ENCODE measurements around the gene CFAP126.
"Not testable (repeated sequence)": the region's sequence is repeated elsewhere in the genome, so short reads cannot be mapped to it uniquely, and the experiment has no call there.

The CFAP126 gene, protein sequence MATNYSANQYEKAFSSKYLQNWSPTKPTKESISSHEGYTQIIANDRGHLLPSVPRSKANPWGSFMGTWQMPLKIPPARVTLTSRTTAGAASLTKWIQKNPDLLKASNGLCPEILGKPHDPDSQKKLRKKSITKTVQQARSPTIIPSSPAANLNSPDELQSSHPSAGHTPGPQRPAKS

DNA sequence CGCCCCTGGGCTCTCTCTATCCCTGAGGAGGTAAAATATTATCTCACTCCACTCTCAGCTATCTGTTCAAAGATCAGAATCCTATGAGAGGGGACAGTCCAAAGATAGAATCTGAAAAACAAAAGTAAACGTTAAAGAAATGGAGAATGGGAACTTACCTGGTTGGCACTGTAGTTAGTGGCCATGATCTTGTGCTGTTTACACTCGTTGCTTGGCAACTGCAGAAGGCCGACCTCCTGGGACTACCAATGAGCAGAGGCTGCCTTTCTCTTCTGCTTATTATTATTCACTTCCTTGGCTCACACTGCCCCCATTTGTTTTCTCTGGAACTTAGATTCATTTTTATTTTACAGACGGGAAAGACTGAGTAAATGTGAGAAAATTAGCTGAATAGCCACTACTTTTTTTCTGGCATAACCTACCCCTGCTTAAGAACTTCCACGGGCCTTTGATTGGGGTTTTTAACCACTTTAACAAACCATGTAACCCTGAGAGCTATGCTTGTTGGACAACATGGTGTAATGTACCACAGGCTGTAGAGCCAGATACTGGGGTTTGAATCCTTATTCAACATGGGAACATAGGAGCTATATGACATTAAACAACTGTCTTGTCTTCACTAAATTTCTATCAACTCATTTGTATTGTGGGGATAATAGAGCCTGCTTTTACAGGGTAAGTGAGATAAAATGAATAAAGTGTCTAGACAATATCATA, at the start of gene CFAP126:
TSS of gene CFAP126 (minus strand) at position 193 of the 717 bp plus-strand sequence. CDS start at position 185, 8 bp downstream.
- peak; percentile 84 for DNase-seq (ENCODE audit: low read depth)

DNA sequence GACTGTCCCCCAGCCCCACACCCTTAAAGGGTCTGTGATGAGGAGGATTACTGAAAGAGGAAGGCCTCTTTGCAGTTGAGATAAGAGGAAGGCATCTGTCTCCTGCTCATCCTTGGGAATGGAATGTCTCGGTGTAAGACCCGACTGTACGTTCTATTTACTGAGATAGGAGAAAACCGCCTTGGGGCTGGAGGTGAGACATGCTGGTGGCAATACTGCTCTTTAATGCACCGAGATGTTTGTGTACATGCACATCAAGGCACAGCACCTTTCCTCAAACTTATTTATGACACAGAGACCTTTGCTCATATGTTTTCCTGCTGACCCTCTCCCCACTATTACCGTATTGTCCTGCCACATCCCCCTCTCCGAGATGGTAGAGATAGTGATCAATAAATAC, 45.4 kb upstream of the CFAP126 start:
- DNase-seq (ENCODE audit: low read depth) = not testable (repeated sequence)

DNA sequence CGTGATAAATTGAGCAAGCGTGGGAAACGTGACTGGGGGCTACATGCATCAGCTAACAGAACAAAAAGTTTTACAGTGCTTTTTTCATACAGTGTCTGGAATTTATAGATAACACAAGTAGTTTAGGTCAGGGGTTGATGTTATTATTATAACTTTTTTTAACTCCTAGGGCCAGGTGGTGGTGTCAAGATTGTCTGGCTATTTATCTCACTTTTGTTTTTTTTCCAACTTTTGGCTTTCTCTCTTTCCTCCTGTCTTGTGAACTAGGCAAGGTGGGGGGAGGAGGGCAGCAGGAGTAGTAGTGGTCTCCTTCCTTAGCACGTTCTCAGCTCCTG, 42.9 kb upstream of the CFAP126 start:
- not testable (repeated sequence) for DNase-seq (ENCODE audit: low read depth)

DNA sequence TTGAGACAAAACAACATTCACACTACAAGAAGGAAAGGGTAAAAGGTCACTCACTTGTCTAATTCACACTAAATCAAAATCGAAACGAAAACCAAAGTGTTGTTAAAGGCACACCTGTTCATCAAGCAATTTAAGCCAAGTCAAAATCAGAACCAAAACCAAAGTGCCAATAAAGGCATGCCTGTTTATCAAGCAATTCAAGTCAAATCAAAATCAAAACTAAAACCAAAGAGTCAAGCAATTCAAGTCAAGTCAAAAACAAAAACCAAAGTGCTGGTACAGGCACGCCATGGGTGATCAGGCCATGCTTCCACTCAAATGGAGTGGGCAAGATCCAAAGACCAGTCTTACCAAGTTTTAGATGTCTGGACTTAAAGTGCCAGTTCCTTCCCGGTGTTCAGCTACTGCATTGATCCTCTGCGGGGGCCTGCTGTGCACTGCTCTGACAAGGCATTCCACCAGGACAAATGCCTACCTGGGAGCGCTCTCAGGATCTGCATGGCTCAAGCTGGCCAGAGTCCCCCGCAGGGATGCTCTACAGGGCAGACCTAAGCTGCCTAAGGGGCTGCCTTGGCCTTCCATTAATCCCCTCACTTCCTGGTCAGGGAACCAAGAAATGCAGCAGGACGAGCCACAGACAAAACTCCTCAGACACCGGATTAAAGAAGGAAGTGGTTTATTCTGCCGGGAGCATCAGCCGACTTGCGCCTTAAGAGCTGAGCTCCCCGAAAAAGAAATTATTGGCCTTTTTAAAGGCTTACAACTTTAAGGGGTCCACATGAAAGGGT, 42.4 kb upstream of the CFAP126 start:
- not testable (repeated sequence) for DNase-seq (ENCODE audit: low read depth)

DNA sequence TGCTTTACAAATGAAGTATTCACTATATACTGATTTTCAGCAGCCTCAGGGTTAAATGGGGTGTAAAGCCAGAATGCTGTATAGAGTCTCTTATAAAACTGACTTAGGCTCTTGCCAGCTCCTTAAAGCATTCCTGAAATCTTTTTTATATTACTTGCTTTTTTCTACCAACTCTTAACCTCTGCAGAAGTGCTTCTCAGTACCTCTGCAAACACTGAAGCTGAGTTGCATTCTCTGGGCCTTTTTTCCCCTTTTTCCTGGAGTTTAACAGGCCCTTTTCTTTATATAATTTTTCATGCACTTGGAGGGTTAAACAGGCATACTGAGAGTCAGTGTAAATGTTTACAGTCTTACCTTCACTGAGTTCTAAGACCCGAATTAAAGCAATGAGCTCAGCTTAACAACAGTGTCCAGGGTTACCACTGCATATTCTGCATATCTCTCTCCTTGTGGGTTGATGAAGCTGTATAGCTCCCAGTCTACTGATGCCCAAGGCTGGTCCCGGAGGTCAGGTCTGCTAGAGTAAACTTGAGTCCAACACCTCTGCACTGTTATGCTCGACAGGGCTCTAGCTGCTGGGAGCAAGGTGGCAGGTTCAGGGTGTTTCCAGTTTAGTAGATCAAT, 40.9 kb upstream of the CFAP126 start:
- no peak for DNase-seq (ENCODE audit: low read depth)

DNA sequence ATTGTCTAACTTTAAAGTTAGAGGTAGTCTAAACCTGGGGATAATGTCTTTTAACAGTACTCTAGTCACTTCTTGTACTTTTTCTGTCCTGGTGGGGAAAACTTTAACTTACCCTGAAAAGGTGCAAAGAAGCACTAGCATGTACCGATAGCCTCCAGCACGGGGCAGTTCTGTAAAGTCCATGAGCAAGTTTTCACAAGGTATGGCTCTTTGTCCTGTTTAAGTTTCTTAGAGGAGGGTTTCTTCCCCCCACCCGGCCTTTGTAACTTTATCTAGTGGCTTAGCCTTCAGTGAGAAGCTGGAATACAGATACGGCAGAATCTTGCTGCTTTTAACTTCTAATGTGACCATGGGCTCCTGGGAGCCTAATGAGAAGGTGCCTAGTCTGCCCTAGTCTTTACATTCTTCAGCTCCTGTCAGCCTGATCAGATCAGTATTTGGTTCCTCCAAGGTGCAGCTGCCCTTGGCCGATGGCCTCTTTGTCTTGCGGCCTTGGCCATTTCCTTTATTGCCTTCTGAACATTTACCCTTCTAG, 39.8 kb upstream of the CFAP126 start:
- no peak for DNase-seq (ENCODE audit: low read depth)

DNA sequence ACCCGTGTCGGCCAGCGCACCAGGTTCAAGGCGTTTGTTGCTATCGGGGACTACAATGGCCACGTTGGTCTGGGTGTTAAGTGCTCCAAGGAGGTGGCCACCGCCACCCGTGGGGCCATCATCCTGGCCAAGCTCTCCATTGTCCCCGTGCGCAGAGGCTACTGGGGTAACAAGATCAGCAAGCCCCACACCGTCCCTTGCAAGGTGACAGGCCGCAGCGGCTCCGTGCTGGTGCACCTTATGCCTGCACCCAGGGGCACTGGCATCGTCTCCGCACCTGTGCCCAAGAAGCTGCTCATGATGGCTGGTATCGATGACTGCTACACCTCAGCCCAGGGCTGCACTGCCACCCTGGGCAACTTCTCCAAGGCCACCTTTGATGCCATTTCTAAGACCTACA, 38.9 kb upstream of the CFAP126 start:
- DNase-seq (ENCODE audit: low read depth) = not testable (repeated sequence)

DNA sequence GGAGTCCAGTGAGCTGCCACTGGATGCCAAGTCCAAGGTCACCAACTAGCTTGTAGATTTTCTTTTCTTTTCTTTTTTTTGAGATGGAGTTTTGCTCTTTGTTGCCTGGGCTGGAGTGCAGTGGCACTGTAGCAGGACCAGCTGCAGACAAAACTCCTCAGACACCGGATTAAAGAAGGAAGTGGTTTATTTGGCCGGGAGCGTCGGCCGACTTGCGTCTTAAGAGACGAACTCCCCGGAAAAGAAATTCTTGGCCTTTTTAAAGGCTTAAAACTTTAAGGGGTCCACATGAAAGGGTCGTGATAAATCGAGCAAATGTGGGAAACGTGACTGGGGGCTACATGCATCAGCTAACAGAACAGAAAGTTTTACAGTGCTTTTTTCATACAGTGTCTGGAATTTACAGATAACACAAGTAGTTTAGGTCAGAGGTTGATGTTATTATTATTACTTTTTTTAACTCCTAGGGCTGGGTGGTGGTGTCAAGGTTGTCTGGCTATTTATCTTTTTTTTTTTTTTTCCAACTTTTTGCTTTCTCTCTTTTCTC, 36.4 kb upstream of the CFAP126 start:
- DNase-seq (ENCODE audit: low read depth) = no peak

DNA sequence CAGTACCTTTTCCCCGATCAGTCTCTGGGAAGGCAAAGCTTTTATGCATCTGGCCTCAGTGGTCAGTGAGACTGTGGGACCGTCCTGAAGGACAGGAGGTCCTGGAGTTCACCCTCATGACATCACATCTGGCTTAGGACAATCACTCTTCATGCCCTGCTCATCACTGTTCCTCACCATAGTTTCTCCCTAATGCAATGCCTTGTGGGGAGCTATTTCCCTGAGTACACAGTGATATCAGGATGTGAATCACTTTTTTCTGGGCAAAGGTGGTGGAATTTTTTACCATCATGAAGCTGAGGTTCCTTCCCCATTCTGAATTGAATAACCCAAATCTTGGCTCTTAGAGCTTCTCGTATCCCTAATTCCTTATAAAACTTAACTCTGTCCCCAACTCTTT, 34.8 kb upstream of the CFAP126 start:
- DNase-seq (ENCODE audit: low read depth) = no peak

DNA sequence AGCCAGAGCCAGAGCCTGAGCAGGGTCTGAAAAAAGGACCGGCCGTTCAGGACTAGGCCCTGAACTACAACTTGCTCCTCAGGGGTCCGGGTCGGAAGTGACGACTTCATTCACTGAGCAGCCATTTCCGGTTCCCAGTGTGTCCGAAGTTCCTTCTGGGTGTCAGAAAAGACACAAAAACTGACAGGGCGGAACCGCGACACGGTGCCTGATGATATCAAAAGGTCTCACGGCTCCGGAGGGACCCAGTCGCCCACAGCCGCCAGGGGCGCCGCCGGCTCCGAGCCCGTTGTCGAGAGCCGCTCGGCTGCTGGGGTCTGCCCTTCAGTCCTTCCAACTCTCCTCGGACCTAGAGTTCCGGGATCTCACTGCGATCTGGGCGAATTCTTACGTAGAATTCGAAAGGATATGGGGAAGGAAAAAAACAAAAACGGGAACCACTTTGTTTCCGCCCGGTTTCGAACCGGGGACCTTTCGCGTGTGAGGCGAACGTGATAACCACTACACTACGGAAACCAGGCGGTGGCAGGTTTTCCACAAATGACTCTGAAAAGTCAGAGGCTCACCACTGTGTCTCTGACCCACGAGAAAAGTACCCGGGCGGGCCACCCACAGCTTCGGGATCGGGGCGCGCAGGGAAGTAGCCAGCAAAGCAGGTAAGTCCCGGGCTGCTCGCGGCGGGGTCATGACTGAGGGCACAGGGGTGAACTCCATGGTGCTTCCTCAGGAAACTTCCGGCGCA, 31.8 kb upstream of the CFAP126 start:
- peak; percentile 90 for DNase-seq (ENCODE audit: low read depth)

DNA sequence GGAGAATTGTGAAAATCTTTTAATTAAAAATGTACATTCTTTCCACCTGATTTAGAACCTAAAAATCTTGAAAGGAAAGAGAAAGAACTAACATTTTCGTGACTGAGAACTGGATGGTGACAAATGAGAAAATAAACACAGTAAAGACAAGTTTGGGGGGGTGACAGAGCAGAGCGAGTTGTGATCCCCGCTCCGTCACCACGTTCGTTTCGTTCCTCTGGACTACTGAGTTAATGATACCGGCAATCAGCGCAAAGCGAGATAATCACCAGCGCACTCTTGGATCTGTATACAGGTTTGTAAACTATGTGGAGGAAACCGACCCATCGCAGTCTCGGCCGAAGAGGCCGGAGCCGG, 31.2 kb upstream of the CFAP126 start:
- DNase-seq (ENCODE audit: low read depth) = no peak

DNA sequence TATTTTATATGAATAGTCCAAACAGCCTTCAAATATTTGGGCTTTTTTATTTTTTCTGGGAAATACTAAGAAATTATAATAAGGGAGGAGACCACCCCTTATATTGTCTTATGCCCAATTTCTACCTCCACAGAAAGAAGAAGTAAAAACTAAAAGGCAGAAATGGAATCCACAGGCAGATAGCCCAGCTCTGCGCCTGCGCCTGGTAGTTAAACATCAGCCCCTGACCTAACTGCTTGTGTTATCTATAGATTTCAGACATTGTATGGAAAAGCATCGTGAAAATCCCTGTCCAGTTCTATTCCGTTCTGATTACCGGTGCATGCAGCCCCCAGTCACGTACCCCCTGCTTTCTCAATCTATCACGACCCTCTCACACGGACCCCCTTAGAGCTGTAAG, 29.4 kb upstream of the CFAP126 start:
- not testable (repeated sequence) for DNase-seq (ENCODE audit: low read depth)

DNA sequence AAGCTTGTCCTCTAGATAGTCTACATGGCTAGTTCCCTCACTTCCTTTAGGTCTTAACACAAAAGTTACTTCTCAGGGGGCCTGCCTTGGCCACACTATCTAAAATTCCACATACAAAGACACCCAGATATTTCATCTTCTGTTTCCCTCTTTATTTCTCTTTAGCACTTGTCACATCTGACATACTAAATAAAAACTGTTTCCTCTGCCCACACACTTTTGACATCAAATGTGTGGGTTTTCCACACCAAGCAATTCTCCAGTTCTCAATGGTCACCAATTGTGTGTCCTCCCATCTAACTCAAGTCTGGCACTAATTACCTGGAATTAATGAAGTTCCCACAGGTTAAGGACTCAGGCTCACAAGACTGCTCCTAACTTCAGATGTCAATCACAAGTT, 25.5 kb upstream of the CFAP126 start:
- DNase-seq (ENCODE audit: low read depth) = no peak

DNA sequence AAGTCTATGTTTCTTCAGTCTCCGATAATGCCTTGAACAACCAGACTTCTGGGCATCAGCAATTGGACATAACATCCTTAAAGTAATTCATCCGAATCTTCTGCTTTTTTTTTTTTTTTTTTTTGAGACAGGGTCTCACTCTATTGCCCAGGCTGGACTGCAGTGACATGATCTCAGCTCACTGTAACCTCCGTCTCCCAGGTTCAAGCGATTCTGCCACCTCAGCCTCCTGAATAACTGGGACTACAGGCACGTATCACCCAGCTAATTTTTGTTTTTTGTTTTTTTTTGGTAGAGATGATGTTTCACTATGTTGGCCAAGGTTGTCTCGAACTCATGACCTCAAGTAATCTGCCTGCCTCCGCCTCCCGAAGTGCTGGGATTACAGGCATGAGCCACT, 23.9 kb upstream of the CFAP126 start:
- DNase-seq (ENCODE audit: low read depth) = no peak

DNA sequence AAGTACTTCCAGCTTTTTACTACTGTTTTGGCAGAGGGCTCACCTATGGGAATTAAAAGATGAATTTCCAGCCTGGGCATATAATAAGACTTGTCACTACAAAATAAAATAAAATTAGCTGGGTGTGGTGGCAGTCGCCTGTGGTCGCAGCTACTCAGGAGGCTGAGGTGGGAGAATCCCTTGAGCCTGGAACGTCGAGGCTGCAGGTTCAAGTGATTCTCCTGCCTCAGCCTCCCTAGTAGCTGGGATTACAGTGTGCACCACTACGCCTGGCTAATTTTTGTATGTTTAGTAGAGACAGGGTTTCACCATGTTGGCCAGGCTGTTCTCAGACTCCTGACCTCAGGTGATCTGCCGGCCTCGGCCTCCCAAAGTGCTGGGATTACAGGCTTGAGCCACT, 23.5 kb upstream of the CFAP126 start:
- DNase-seq (ENCODE audit: low read depth) = not testable (repeated sequence)

DNA sequence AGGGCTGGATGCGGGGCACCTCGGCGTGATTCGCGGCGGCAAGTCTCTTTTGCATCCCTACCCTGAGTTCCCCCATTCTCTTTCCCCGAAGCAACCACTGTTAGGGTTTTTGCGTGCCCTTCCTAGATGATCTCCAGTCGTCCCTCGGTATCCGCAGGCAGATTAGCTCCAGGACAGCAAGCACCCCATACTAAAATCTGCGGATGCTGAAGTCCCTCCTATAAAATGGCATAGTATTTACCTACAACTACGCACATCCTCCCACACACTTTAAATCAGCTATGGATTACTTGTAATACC, 22.8 kb upstream of the CFAP126 start:
- no peak for DNase-seq (ENCODE audit: low read depth)

DNA sequence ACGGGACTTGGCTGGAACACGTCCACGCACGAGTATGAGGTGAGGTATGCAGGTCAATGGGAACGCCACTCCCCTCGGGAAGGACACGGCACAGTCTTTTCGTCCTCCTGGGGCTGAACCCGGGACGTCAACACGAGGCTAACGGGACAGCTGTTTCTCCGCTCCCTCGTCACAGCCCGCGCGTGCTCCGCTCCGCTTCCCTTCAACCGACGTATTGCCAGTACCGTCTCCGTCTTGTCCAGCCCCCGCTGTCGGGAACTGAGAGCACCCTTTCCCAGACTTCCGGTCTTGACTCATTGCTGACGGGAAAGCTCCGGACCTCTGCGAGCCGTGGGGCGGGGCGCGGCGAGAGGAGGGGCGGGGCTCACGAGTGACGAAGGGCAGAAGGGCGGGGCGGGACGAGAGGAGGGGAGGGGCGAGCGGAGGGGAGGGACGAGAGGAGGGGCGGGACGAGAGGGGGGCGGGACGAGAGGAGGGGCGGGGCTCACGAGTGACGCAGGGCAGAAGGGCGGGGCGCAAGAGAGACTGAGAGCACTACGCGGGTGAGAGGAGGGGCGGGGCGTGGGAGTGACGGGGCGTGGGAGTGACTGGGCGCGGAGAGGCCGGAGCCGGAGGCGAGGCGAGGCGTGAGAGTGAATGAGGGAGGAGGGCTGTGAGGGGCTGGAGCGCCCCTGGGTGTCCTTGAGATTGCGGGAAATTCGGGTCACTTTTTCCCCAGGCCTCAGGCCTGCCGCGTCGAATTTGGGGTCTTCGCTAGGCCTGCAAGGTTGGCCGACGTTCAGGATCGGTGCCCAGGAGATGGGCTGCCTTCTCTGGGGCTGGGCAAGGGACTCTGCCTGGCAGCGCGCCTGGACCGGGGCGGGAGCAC, 22.2 kb upstream of the CFAP126 start:
- DNase-seq (ENCODE audit: low read depth) = peak; percentile 97

DNA sequence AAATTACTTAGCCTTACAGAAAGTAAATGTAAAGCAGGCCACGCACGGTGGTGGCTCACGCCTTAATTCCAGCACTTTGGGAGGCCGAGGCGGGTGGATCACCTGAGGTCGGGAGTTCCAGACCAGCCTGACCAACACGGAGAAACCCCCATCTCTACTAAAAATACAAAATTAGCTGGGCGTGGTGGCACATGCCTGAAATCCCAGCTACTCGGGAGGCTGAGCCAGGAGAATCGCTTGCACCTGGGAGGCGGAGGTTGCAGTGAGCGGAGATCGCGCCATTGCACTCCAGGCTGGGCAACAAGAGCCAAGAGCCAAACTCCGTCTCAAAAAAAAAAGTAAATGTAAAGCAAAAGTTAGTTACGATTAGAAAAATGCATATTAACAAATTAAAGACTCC, 21.5 kb upstream of the CFAP126 start:
- DNase-seq (ENCODE audit: low read depth) = not testable (repeated sequence)

DNA sequence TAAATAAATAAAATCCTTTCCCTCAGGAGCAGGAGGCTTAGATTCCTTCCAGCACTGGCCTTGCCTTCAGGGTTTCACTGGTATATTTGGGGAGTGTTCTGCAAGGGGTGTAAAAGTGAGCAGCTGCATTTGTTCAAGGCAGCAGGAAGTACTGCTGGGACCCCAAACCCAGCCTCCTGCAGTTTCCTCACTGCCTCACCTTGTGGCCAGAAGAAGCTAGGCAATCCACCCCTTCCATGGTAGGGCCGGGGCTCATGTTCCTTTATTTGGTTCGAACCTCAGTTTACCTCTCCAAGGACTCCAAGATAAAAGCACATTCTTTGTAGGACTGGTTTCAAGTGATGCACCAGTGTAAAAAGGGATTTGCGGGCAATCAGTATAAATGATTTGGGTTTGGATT, 21.0 kb upstream of the CFAP126 start:
- DNase-seq (ENCODE audit: low read depth) = no peak

DNA sequence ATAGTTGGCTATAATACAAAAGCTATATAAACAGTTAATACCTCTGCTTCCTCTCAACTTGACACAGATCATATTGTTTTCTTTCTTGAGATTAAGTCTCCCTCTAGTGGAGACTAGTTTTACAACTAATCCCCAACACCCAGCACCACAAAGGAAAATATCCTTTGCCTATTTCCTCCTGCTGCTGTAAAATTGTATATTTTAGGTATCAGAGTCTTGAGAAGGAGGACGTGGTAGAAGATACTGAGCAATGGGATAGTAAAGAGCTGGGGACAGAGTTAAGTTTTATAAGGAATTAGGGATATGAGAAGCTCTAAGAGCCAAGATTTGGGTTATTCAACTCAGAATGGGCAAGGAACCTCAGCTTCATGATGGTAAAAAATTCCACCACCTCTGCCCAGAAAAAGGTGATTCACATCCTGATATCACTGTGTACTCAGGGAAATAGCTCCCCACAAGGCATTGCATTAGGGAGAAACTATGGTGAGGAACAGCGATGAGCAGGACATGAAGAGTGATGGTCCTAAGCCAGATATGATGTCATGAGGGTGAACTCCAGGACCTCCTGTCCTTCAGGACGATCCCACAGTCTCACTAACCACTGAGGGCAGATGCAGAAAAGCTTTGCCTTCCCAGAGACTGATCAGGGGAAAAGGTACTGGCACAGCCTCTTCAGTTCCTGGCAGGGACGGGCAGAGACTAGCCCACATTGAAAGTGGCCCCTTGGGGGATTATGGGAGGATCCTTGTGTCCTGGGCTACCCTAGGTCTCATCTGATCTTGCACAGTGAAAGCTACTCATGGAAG, 14.7 kb upstream of the CFAP126 start:
- DNase-seq (ENCODE audit: low read depth) = peak; percentile 89

Data from amniotic epithelial cell (primary cell).